Measurements from ENCODE around the gene CCNB1. TPM values are rescaled to one million over a fixed set of nuclear protein-coding genes. Genes with fewer than 3 reads are reported as not detected.
"Not testable (repeated sequence)": the region's sequence is repeated elsewhere in the genome, so short reads cannot be mapped to it uniquely, and the experiment has no call there.

Gene CCNB1
- 2.7 TPM for total RNA-seq

DNA sequence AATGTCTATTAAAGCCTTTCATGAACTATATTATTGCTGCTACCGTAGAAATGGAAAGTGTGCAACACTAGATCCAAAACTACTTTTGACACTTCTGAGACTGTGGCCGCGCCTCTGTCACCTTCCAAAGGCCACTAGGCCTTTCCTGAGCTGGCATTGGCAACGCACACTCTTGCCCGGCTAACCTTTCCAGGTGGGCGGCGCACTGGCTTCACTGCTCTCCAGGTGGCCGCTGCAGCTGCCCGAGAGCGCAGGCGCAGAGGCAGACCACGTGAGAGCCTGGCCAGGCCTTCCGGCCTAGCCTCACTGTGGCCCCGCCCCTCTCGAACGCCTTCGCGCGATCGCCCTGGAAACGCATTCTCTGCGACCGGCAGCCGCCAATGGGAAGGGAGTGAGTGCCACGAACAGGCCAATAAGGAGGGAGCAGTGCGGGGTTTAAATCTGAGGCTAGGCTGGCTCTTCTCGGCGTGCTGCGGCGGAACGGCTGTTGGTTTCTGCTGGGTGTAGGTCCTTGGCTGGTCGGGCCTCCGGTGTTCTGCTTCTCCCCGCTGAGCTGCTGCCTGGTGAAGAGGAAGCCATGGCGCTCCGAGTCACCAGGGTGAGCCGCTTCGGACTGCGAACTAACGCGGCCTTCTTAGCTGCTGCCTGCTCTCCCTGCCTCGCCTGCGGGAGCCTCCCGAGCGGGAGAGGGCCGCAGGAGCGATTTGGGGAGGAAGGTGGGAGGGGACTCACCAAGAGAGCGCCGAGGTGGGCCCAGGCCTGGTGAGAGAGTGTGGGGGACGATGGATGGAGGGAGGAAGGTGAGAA lies at the start of gene CCNB1:
CCNB1 (plus strand) TSS at position 465 of the 807 bp plus-strand sequence; CDS start at position 578, 113 bp downstream.
- ATAC-seq, result peak; percentile 99
- peak; percentile 100 for DNase-seq (ENCODE audit: low spot score)

DNA sequence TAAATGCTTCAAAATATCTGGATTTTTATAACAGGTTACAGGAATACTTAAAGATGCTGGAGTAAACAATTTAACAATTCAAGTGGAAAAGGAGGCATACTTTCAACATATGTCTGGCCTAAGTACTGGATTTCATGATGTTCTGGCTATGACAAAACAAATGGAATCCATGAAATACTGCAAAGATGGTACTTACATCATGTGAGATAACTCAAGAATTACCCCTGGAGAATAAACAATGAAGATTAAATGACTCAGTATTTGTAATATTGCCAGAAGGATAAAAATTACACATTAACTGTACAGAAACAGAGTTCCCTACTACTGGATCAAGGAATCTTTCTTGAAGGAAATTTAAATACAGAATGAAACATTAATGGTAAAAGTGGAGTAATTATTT lies 37.5 kb upstream of the CCNB1 start:
- DNase-seq (ENCODE audit: low spot score) (no peak), ATAC-seq (no peak)

- DNase-seq (ENCODE audit: low spot score) (no peak), ATAC-seq (no peak)
Observed at GRCh38 chr5:69130241-69130640, 36.7 kb upstream of the CCNB1 start.

DNA sequence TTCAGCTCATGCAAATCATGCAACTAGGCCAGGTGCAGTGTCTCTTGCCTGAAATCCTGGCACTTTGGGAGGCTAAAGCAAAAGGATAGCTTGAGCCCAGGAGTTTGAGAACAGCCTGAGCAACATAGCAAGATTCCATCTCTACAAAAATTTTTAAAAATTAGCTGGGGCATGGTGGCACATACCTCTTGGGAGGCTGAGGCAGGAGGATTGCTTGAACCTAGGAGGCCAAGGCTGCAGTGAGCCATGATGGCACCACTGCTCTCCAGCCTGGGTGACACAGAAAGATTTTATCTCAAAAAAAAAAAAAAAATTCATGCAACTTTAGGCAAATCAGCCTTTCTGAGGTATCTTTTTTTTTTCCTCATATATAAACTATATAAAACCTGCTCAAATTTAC lies 35.6 kb upstream of the CCNB1 start:
- DNase-seq (ENCODE audit: low spot score) (no peak), ATAC-seq (no peak)

- DNase-seq (ENCODE audit: low spot score) (no peak), ATAC-seq (no peak)
Observed at GRCh38 chr5:69134126-69134525, 32.8 kb upstream of the CCNB1 start.

- ATAC-seq, result no peak
- DNase-seq (ENCODE audit: low spot score), result no peak
Observed at GRCh38 chr5:69136293-69136692, 30.7 kb upstream of the CCNB1 start.

- ATAC-seq; DNase-seq (ENCODE audit: low spot score): not testable (repeated sequence)
Observed at GRCh38 chr5:69137208-69137607, 29.7 kb upstream of the CCNB1 start.

DNA sequence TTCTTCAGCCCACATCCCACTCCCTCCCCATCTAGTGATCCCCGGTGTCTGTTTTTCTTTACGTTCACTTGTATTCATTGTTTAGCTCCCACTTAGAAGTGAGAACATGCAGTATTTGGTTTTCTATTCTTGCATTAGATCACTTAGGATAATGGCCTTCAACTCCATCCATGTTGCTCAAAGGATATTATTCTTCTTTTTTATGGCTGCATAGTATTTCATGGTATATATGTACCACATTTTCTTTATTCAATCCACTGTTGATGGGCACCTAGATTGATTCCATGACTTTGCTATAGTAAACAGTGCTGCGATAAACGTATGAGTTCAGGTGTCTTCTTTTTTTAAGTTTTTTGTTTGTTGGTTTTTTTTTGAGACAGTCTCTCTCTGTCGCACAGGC lies 29.1 kb upstream of the CCNB1 start:
- ATAC-seq (no peak), DNase-seq (ENCODE audit: low spot score) (no peak)

DNA sequence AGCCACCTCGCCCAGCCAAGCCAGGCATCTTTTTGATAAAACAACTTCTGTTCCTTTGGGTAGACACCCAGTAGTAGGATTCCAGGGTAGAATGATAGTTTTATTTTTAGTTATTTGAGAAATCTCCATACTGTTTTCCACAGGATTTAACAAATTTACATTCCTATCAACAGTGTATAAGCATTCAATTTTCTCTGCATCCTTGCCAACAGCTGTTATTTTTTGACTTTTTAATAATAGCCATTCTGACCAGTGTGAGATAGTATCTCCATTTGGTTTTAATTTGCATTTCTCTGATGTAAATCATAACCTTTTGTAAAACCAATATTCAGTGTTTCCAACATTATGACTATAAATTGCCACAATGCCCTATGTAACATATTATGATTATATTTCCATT lies 28.2 kb upstream of the CCNB1 start:
- no peak for ATAC-seq
- DNase-seq (ENCODE audit: low spot score), result no peak

DNA sequence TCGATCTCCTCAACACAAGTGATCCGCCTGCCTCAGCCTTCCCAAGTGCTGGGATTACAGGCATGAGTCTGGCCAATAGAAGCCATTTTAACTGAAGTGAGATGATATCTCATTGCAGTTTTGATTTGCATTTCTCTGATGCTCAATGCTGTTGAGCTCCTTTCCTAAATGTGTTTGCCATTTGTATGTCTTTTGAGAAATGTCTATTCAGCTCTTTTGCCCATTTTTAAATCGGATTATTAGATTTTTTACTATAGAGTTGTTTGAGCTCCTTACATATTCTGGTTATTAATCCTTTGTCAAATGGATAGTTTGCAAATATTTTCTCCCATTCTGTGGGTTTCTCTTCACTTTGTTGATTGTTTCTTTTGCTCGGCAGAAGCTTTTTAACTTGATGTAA lies 26.7 kb upstream of the CCNB1 start:
- ATAC-seq; DNase-seq (ENCODE audit: low spot score): not testable (repeated sequence)

- DNase-seq (ENCODE audit: low spot score) (no peak), ATAC-seq (no peak)
Observed at GRCh38 chr5:69140827-69141226, 26.1 kb upstream of the CCNB1 start.

- not testable (repeated sequence) for DNase-seq (ENCODE audit: low spot score); ATAC-seq
Observed at GRCh38 chr5:69148576-69148975, 18.4 kb upstream of the CCNB1 start.

DNA sequence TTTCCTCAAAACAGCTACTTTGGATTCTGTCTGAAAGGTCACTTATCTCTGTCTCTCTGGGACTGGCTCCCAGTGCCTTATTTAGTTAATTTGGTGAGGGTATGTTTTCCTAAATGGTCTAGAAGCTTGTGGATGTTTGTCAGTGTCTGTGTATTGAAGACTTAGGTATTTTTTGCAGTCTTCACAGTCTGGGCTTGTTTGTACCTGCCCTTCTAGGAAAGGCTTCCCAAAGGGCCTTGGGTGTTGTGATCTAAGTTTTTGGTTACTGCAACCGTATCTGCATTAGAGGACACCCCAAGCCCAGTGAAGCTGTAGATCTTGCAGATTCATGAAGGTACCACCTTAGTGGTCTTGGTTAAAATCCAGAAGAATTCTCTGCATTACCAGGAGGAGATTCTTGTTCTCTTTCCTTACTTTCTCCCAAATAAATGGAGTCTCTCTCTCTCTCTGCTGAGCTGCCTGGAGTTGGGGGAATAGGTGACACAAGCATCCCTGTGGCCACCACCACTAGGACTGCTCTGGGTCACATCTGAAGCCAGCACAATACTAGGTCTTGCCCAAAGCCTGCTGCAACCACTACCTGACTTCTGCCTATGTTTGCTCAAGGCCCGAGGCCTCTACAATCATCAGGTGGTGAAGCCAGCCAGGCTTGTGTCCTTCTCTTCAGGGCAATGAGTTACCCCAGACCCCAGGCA lies 17.8 kb upstream of the CCNB1 start:
- DNase-seq (ENCODE audit: low spot score) (no peak), ATAC-seq (no peak)

GRCh38 chr5:69149676-69150010 lies 17.3 kb upstream of the CCNB1 start:
- DNase-seq (ENCODE audit: low spot score) (no peak), ATAC-seq (no peak)

DNA sequence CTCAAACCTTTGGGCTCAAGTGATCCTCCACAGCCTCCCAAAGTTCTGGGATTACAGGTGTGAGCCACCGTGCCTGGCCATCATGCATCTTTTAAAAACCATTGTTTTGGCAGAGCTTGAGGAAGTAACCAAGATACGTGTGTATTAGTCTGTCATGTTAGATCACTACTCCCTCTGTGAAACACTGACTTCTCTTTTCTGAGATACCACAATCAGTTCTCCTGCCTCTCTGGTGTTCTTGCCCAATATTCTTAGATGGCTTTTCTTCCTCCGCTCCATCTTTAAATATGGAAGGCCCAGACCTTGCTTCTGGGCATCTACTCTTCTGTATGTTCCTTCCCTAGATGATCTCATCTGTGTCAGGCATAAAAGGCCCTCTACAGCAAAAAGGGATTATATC lies 14.2 kb upstream of the CCNB1 start:
- ATAC-seq (no peak), DNase-seq (ENCODE audit: low spot score) (no peak)

DNA sequence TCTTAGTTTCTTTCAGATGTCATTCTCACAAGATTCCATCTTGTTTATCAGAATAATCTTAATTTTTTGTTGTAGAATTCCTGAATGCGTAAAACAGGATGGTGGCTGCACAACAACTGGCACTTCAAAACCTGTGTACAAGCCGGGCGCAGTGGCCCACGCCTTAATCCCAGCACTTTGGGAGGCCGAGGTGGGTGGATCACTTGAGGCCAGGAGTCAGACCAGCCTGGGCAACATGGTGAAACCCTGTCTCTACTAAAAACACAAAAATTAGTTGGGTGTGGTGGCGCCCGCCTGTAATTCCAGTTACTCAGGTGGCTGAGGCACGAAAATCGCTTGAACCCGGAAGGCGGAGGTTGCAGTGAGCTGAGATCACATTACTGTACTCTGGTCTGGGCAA lies 10.5 kb upstream of the CCNB1 start:
- DNase-seq (ENCODE audit: low spot score) (no peak), ATAC-seq (no peak)

DNA sequence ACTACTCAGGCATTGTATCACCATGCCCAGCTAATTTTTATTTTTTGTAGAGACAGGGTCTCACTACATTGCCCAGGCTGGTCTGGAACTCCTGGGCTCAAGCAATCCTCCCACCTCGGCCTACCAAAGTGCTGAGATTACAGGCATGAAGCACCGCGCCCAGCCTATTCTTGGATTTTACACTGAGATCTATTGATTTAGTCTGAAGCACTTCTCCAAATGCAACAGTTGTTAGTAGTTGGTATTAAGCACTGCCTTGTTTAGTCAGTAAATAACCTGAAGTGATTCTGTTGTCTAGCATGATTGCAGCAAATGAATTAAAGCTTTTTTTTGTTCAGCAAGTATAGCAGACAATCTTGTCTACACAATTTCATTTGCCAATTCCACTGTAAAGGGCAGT lies 8.9 kb upstream of the CCNB1 start:
- ATAC-seq, result no peak
- no peak for DNase-seq (ENCODE audit: low spot score)

GRCh38 chr5:69160651-69161050 lies 6.3 kb upstream of the CCNB1 start:
- ATAC-seq, result no peak

GRCh38 chr5:69167493-69167855 lies 524 bp downstream of the CCNB1 start:
- DNase-seq (ENCODE audit: low spot score) (no peak), ATAC-seq (no peak)

More at GRCh38 chr5:69160651-69161050, 6.3 kb upstream of the CCNB1 start:
- DNase-seq (ENCODE audit: low spot score), result no peak

DNA sequence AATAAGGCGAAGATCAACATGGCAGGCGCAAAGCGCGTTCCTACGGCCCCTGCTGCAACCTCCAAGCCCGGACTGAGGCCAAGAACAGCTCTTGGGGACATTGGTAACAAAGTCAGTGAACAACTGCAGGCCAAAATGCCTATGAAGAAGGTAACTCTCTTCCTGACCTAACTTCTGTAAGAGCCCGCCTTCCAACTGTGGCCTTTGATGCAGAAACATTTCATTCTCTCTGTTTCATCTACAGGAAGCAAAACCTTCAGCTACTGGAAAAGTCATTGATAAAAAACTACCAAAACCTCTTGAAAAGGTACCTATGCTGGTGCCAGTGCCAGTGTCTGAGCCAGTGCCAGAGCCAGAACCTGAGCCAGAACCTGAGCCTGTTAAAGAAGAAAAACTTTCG lies 979 bp downstream of the CCNB1 start:
- DNase-seq (ENCODE audit: low spot score) (no peak), ATAC-seq (no peak)

- DNase-seq (ENCODE audit: low spot score) (no peak), ATAC-seq (no peak)
Observed at GRCh38 chr5:69170495-69170894, 3.5 kb downstream of the CCNB1 start.

DNA sequence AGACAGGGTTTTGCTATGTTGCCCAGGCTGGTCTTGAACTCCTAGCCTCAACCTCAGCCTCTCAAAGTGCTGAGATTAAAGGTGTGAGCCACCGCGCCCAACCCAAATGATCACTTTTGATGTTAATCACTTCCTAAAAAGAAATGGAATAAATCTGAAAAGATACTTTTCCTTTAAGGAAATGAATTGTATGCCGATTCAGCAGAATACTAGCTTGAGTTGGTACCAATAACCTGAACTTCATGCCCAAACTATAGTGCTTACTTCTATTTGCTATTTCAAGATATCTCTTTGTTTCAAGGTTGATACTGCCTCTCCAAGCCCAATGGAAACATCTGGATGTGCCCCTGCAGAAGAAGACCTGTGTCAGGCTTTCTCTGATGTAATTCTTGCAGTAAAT lies 4.0 kb downstream of the CCNB1 start:
- DNase-seq (ENCODE audit: low spot score) (no peak), ATAC-seq (no peak)

All from left lobe of liver (tissue), 2 donors.